ENCODE results near the gene RUVBL1.

Gene RUVBL1

DNA sequence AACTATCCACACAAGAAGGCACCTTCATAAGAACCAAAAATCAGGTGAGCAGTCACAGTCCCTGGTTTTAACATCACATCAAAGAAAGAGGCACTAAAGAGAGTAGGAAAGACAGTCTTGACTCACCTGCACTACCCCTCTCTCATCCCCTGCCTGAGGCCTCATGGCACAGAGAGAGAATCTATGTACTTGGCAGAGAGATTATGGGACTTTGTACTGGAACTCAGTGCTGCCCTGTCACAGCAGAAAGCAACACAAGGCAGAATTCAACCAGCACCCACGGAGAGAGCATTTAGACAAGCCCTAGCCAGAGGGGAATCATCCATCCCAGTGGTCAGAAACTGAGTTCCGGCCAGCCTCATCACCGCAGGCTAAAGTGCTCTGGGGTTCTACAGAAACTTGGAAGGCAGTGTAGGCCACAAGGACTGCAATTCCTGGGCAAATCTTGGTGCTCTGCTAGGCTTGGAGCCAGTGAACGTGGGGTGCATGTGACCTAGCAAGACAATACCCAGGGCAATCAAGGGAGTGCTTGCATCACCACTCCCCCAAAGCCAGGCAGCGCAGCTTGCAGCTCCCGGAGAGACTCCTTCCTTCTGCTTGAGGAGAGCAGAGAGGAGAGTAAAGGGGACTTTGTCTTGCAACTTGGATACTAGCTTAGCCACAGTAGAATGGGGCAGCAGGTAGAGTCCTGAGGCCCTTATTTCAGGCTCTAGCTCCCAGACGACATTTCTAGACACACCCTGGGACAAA lies 8.5 kb upstream of the RUVBL1 start:
- Histone ChIP-seq H3K27me3 (ENCODE audit: control insufficient read depth, insufficient read depth, low read length) (no peaks in the 10 kb centered on the region; the same call in 1 of the 2 replicates), H3K4me3 (ENCODE audit: low read depth, low read length) (no peak overlapping the region), H3K36me3 (ENCODE audit: control insufficient read depth, insufficient read depth, low read length) (no peaks in the 10 kb centered on the region), H3K4me1 (ENCODE audit: control insufficient read depth, insufficient read depth, low read length) (no peaks in the 10 kb centered on the region), H3K9ac (ENCODE audit: low read length) (no peak overlapping the region), H3K27ac (ENCODE audit: low read depth, low read length) (no peak overlapping the region), H3K9me3 (ENCODE audit: control insufficient read depth, insufficient read depth, low read depth, low read length) (peaks cover 5% of the 10 kb centered on the region; the same call in 1 of the 2 replicates)

DNA sequence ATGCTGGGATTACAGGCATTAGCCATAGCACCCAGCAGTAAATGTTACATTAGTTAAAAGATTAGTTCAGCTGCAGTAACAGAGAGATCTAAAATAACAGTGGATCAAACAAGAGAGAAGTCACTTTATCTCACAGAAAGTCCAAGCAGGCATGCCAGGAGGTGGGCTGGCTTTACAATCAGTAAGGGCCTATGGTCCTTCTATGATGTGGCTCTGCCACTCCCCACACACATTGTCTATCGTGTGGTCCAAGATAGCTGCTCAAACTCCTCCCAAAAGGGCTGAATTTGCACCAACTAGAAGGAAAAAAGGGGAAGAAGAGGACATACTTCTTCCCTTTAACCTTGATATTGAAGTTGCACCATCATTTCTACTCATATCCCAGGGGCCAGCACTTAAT lies 4.6 kb upstream of the RUVBL1 start:
- H3K9ac ChIP-seq (ENCODE audit: low read length): no peak overlapping the region
- no peak overlapping the region for H3K27ac ChIP-seq (ENCODE audit: low read depth, low read length)
- H3K27me3 ChIP-seq (ENCODE audit: control insufficient read depth, insufficient read depth, low read length): no peaks in the 10 kb centered on the region; the same call in 1 of the 2 replicates
- H3K4me1 ChIP-seq (ENCODE audit: control insufficient read depth, insufficient read depth, low read length): 0 out of 2 replicates have a peak, but pooled peaks cover 4% of the 10 kb centered on the region
- H3K4me3 ChIP-seq (ENCODE audit: low read depth, low read length): no peak overlapping the region
- peaks cover 5% of the 10 kb centered on the region; the same call in 1 of the 2 replicates for H3K9me3 ChIP-seq (ENCODE audit: control insufficient read depth, insufficient read depth, low read depth, low read length)
- H3K36me3 ChIP-seq (ENCODE audit: control insufficient read depth, insufficient read depth, low read length): no peaks in the 10 kb centered on the region

DNA sequence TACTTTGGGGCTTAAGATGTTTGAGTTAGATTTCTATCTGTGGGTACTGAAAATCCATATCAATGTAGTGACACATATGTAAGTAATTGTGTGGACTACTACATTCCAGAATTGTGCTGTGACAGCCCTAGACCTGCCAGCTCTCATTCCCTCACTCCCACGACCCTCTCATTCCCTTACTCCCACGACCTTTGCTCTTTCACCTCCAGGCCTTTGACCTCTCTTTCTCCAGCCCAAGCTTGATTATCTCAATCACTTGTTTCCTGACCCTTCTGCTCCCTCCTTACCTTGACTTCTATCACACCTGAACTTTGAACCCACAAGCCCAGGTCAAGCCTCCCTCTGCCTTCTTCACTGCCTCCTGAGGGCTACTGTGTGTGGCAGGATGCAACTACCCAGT lies 3.6 kb upstream of the RUVBL1 start:
- Histone ChIP-seq H3K27ac (ENCODE audit: low read depth, low read length) (no peak overlapping the region), H3K4me1 (ENCODE audit: control insufficient read depth, insufficient read depth, low read length) (peaks cover 9% of the 10 kb centered on the region; the same call in 1 of the 2 replicates), H3K9me3 (ENCODE audit: control insufficient read depth, insufficient read depth, low read depth, low read length) (peaks cover 3% of the 10 kb centered on the region; the same call in 1 of the 2 replicates)

DNA sequence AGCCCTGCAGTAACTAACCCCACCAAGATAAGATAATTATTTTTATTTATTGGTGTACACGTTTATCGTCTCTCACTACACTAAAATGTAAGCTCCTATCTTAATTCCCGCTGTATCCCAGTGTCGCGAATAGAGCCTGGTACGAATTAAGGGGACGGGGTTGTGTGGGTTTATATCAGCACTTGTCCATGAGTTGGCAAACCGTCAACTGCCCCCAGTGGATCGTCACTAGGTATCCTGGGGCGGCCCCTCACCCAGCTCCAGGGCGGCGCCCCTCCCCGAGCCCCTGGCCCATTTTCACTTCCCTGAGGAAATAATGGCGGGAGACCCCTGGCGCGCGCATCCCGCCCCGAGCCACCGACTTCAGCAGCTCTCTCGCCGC lies 465 bp downstream of the RUVBL1 start:
- H3K4me3 ChIP-seq (ENCODE audit: low read depth, low read length): peak overlapping the region; percentile 87
- peaks cover 19% of the 10 kb centered on the region for H3K36me3 ChIP-seq (ENCODE audit: control insufficient read depth, insufficient read depth, low read length)
- no peaks in the 10 kb centered on the region for H3K27me3 ChIP-seq (ENCODE audit: control insufficient read depth, insufficient read depth, low read length)
- H3K4me1 ChIP-seq (ENCODE audit: control insufficient read depth, insufficient read depth, low read length): peaks cover 9% of the 10 kb centered on the region; the same call in 1 of the 2 replicates
- H3K9ac ChIP-seq (ENCODE audit: low read length): peak overlapping the region; percentile 97
- no peaks in the 10 kb centered on the region for H3K9me3 ChIP-seq (ENCODE audit: control insufficient read depth, insufficient read depth, low read depth, low read length)
- H3K27ac ChIP-seq (ENCODE audit: low read depth, low read length): peak overlapping the region; percentile 78

More for the DNA sequence above, 3.6 kb upstream of the RUVBL1 start:
- Histone ChIP-seq H3K36me3 (ENCODE audit: control insufficient read depth, insufficient read depth, low read length) (no peaks in the 10 kb centered on the region), H3K4me3 (ENCODE audit: low read depth, low read length) (no peak overlapping the region), H3K9ac (ENCODE audit: low read length) (no peak overlapping the region), H3K27me3 (ENCODE audit: control insufficient read depth, insufficient read depth, low read length) (no peaks in the 10 kb centered on the region; the same call in 1 of the 2 replicates)

DNA sequence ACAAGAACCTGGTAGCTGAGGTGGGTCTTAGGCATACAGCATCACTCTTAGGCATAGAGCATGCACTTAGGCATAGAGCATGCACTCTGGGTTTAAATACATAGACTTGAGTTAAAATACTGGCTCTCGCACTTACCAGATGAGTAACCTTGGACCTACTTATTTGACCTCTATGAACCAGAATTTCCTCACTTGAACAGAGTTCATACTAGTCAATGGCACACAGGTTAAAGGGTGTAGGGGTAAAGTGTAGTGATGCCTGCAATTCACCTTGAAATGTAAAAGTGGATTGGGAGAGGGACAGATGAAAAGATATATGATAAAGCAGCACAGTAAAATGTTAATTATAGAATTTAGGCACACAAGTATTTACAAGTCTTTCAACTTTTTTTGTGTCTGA lies 1.6 kb downstream of the RUVBL1 start:
- H3K27ac ChIP-seq (ENCODE audit: low read depth, low read length): no peak overlapping the region

DNA sequence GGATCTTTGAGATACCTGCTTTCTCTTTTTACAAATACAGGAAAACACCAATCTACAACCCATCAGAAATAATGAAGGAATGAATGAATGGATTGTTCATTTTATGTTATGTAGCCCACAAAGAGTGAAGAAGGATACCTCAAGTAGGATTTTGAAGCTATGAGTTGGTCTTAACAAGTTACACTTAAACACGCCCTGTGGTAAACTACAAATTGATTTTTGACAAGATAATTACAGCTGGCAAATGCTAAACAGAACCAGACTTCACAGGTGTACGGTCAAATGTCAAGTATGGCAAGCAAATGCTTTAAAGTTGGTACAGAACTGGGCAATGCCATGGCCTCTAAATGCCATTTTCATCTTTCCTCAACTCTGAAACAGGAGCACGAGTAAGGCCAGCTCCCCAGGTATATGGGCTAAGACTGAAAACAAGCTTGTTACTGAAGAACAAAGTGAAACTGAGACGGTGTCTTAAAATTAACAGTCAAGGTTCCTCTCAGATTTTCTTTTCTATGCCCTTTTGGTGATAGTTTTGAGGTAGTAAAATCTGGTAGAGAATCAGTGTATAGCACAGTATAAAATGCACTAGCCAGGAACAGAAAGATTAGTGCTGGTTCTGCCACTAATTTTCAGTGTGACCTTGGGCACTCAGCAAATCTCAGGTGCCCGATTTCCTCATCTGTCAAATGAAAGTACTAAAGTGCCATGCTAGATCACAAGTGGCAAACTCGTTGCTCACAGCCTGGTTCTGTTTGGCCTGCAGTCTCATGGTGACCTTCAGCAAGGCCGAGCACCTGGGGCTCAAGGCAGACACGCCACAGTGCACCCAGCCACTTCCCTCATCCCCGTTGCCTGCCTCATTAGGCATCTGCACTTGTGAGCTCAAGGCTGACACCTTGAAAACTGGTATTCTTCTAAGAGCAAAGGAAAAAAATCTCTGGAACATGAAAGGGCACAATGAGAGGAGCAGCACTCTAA lies 9.5 kb downstream of the RUVBL1 start:
- H3K9ac ChIP-seq (ENCODE audit: low read length): no peak overlapping the region
- no peak overlapping the region for H3K27ac ChIP-seq (ENCODE audit: low read depth, low read length)
- H3K27me3 ChIP-seq (ENCODE audit: control insufficient read depth, insufficient read depth, low read length): no peaks in the 10 kb centered on the region
- no peaks in the 10 kb centered on the region for H3K9me3 ChIP-seq (ENCODE audit: control insufficient read depth, insufficient read depth, low read depth, low read length)
- H3K36me3 ChIP-seq (ENCODE audit: control insufficient read depth, insufficient read depth, low read length): peaks cover 78% of the 10 kb centered on the region
- no peak overlapping the region for H3K4me3 ChIP-seq (ENCODE audit: low read depth, low read length)
- no peaks in the 10 kb centered on the region for H3K4me1 ChIP-seq (ENCODE audit: control insufficient read depth, insufficient read depth, low read length)

More for the DNA sequence above, 1.6 kb downstream of the RUVBL1 start:
- Histone ChIP-seq H3K27me3 (ENCODE audit: control insufficient read depth, insufficient read depth, low read length) (no peaks in the 10 kb centered on the region), H3K4me3 (ENCODE audit: low read depth, low read length) (peak overlapping the region; percentile 87; the same call in 1 of the 2 replicates), H3K4me1 (ENCODE audit: control insufficient read depth, insufficient read depth, low read length) (peaks cover 9% of the 10 kb centered on the region; the same call in 1 of the 2 replicates), H3K9ac (ENCODE audit: low read length) (no peak overlapping the region), H3K9me3 (ENCODE audit: control insufficient read depth, insufficient read depth, low read depth, low read length) (no peaks in the 10 kb centered on the region), H3K36me3 (ENCODE audit: control insufficient read depth, insufficient read depth, low read length) (peaks cover 26% of the 10 kb centered on the region)

DNA sequence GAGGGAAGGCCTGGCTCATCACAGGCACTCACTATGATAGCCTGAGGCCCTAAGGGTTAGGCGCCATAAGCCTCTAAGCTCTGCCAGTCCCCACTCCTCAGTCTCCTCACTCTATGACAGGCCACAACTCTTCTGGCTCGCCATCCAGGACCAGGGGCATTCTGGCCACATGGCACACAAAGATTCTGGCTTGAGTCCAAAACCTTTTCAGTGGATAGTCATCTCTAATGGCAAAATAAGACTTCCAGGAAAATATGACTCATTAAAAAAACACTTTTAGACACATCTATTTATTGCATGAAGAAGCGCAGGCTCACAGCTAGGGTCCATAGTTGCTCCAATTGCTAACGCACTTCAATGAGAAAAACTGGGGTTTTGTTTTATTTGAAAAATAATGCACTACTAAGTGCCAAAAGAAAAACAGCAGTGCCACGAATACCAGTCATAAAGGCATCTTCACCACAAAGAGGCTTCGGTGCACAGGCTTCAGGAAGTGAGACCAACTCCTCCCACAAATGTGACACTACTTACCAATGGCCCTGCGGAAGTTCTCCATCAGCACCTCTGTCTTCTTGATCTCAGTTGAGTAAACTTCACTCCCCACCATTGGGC lies 11.1 kb downstream of the RUVBL1 start:
- Histone ChIP-seq H3K27me3 (ENCODE audit: control insufficient read depth, insufficient read depth, low read length) (no peaks in the 10 kb centered on the region), H3K9ac (ENCODE audit: low read length) (no peak overlapping the region), H3K9me3 (ENCODE audit: control insufficient read depth, insufficient read depth, low read depth, low read length) (no peaks in the 10 kb centered on the region), H3K27ac (ENCODE audit: low read depth, low read length) (no peak overlapping the region), H3K4me1 (ENCODE audit: control insufficient read depth, insufficient read depth, low read length) (no peaks in the 10 kb centered on the region), H3K36me3 (ENCODE audit: control insufficient read depth, insufficient read depth, low read length) (peaks cover 82% of the 10 kb centered on the region), H3K4me3 (ENCODE audit: low read depth, low read length) (no peak overlapping the region)

DNA sequence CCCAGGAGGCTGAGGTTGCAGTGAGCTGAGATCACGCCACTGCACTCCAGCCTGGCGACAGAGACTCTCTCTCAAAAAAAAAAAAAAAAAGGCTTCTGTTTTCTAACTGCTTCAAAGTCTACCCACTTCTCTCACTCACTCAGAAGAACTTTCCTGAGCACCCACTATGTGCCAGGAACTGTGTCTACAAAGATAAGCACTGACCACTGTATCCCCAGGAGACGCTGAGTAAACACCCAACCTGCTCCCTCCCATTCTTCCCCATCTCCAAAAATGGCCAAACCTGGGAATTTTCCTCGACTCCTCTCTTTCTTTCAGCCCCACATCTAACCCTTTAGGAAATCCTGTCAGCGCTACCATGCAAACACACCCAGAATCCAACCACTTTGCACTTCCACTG lies 12.5 kb downstream of the RUVBL1 start:
- H3K9me3 ChIP-seq (ENCODE audit: control insufficient read depth, insufficient read depth, low read depth, low read length): no peaks in the 10 kb centered on the region
- H3K4me1 ChIP-seq (ENCODE audit: control insufficient read depth, insufficient read depth, low read length): no peaks in the 10 kb centered on the region
- no peak overlapping the region for H3K27ac ChIP-seq (ENCODE audit: low read depth, low read length)
- no peak overlapping the region for H3K4me3 ChIP-seq (ENCODE audit: low read depth, low read length)
- no peaks in the 10 kb centered on the region for H3K27me3 ChIP-seq (ENCODE audit: control insufficient read depth, insufficient read depth, low read length)
- H3K36me3 ChIP-seq (ENCODE audit: control insufficient read depth, insufficient read depth, low read length): peaks cover 84% of the 10 kb centered on the region
- no peak overlapping the region for H3K9ac ChIP-seq (ENCODE audit: low read length)

DNA sequence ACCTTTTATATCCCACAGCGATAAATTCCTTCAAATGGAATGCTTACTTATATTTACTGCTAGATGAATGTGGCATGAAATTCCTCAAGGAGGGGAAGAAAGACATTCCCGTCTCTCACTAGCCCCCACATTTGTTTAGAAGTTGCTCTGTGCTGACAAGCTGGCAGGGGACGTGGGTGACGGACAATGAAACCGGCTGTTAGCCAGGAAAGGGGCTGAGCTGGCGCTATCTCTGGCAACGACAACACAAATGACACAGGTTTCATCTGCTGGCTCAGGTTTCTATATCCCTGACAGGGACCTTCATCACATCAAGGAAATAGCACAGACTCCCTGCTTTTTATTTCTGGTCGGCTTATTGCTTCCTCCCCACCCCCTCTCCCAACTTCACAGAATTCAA lies 15.8 kb downstream of the RUVBL1 start:
- Histone ChIP-seq H3K9me3 (ENCODE audit: control insufficient read depth, insufficient read depth, low read depth, low read length) (no peaks in the 10 kb centered on the region), H3K4me1 (ENCODE audit: control insufficient read depth, insufficient read depth, low read length) (no peaks in the 10 kb centered on the region), H3K27ac (ENCODE audit: low read depth, low read length) (no peak overlapping the region), H3K9ac (ENCODE audit: low read length) (no peak overlapping the region), H3K4me3 (ENCODE audit: low read depth, low read length) (no peak overlapping the region), H3K36me3 (ENCODE audit: control insufficient read depth, insufficient read depth, low read length) (peaks cover 83% of the 10 kb centered on the region), H3K27me3 (ENCODE audit: control insufficient read depth, insufficient read depth, low read length) (no peaks in the 10 kb centered on the region)

DNA sequence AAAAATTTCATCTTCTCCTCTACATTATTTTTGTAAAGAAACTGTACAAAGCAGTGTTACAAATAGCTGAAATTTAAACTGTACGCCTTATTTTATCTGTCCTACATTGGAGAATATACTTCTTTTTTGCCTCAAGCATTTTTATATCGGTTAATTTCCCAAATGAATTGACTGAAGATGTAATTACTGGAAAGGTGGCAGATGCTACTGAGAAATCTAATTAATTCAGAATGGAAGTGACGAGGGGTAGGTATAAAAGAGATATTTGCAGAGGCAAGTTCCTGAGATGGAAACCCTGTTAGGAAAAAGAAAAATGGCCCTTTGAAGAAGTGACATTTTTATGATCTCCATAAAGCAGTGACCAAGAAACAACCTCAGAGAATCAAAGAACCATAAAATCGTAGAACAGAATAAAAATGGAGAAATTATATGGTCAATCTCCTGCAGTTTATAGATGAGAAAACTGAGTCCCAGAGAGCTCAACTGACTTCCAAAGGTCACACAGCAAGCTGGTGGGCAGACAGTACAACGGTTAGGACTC lies 20.4 kb downstream of the RUVBL1 start:
- no peak overlapping the region for H3K4me3 ChIP-seq (ENCODE audit: low read depth, low read length)
- no peaks in the 10 kb centered on the region for H3K27me3 ChIP-seq (ENCODE audit: control insufficient read depth, insufficient read depth, low read length)
- H3K4me1 ChIP-seq (ENCODE audit: control insufficient read depth, insufficient read depth, low read length): peaks cover 16% of the 10 kb centered on the region
- no peak overlapping the region for H3K27ac ChIP-seq (ENCODE audit: low read depth, low read length)
- peaks cover 88% of the 10 kb centered on the region for H3K36me3 ChIP-seq (ENCODE audit: control insufficient read depth, insufficient read depth, low read length)
- H3K9ac ChIP-seq (ENCODE audit: low read length): no peak overlapping the region
- H3K9me3 ChIP-seq (ENCODE audit: control insufficient read depth, insufficient read depth, low read depth, low read length): no peaks in the 10 kb centered on the region
